Skeletal muscle tissue (tissue), 4 donors: ENCODE results near the gene TEKT3. TPM values are rescaled to one million over a fixed set of nuclear protein-coding genes. Genes with fewer than 3 reads are reported as not detected.
A peak's percentile ranks its signal among the peaks of the same experiment; 100 is the strongest.

ENCODE experiments used
- H3K27ac ChIP-seq: one replicate; pipeline ENCODE4 v1.7.0; 2013; ENCODE audit warnings: mild to moderate bottlenecking, low read depth, low read length, inconsistent platforms
- H3K27me3 ChIP-seq, 3 donors: one replicate each; pipeline ENCODE4 v1.7.0; 2013; ENCODE audit warnings: low read length in 3 of 3; ENCODE audit not compliant: control insufficient read depth in 3 of 3, insufficient read depth in 3 of 3
- H3K36me3 ChIP-seq, 3 donors: one replicate each; pipeline ENCODE4 v1.7.0; 2013; ENCODE audit warnings: low read length in 3 of 3; ENCODE audit not compliant: control insufficient read depth in 3 of 3, insufficient read depth in 3 of 3
- H3K4me1 ChIP-seq, 3 donors: one replicate each; pipeline ENCODE4 v1.7.0; 2013; ENCODE audit warnings: low read length in 3 of 3, mild to moderate bottlenecking in 3 of 3; ENCODE audit not compliant: control insufficient read depth in 3 of 3, insufficient read depth in 3 of 3
- H3K4me3 ChIP-seq, 3 donors: one replicate each; pipeline ENCODE4 v1.7.0; 2013; ENCODE audit warnings: low read length in 3 of 3
- H3K9ac ChIP-seq, 3 donors: one replicate each; pipeline ENCODE4 v1.7.0; 2013; ENCODE audit warnings: low read length in 3 of 3, mild to moderate bottlenecking in 3 of 3, moderate library complexity in 2 of 3, low read depth in 1 of 3
- H3K9me3 ChIP-seq, 3 donors: one replicate each; pipeline ENCODE4 v1.7.0; 2013; ENCODE audit warnings: low read length in 3 of 3; ENCODE audit not compliant: control insufficient read depth in 3 of 3
- total RNA-seq: library from RNA; depleted of rRNA; stranded (reverse); fragments of >200 nt; gene quantifications from one replicate; pipeline ENCODE4 v1.2.3, GENCODE V29; 2014
- donor health status: Osteomylitis.

The TEKT3 gene
- total RNA-seq, 1 donor from 2014 or later, result not detected

GRCh38 chr17:15287538-15288267 is 53.7 kb downstream of the TEKT3 start:
- no peak overlapping the region for H3K27ac ChIP-seq

GRCh38 chr17:15285466-15285865 is 55.9 kb downstream of the TEKT3 start:
- Histone ChIP-seq H3K27me3 (no peaks in the 10 kb centered on the region), H3K9ac (no peak overlapping the region), H3K27ac (no peak overlapping the region), H3K36me3 (no peaks in the 10 kb centered on the region), H3K4me3 (no peak overlapping the region), H3K9me3 (no peaks in the 10 kb centered on the region), H3K4me1 (peaks cover 0 to 8% (median 5%) of the 10 kb centered on the region in 3 donors)

More at GRCh38 chr17:15287538-15288267, 53.7 kb downstream of the TEKT3 start:
- Histone ChIP-seq H3K9ac (no peak overlapping the region), H3K4me3 (no peak overlapping the region), H3K36me3 (no peaks in the 10 kb centered on the region), H3K4me1 (peaks cover 0 to 8% (median 5%) of the 10 kb centered on the region in 3 donors), H3K27me3 (no peaks in the 10 kb centered on the region), H3K9me3 (no peaks in the 10 kb centered on the region)

- no peaks in the 10 kb centered on the region for H3K36me3 ChIP-seq
- no peak overlapping the region for H3K4me3 ChIP-seq
- no peak overlapping the region for H3K9ac ChIP-seq
- H3K27me3 ChIP-seq, result no peaks in the 10 kb centered on the region
- H3K4me1 ChIP-seq, result peaks cover 0 to 8% (median 5%) of the 10 kb centered on the region in 3 donors
- H3K9me3 ChIP-seq, result no peaks in the 10 kb centered on the region
- H3K27ac ChIP-seq, result no peak overlapping the region
Measured at GRCh38 chr17:15284537-15284936, 56.9 kb downstream of the TEKT3 start.

- H3K27ac ChIP-seq, result no peak overlapping the region
- no peak overlapping the region for H3K9ac ChIP-seq
- H3K36me3 ChIP-seq, result no peaks in the 10 kb centered on the region
- H3K27me3 ChIP-seq, result no peaks in the 10 kb centered on the region
- H3K4me3 ChIP-seq, result no peak overlapping the region
- H3K4me1 ChIP-seq, result peaks cover 0 to 8% (median 5%) of the 10 kb centered on the region in 3 donors
- H3K9me3 ChIP-seq, result no peaks in the 10 kb centered on the region
Measured at GRCh38 chr17:15284107-15284506, 57.3 kb downstream of the TEKT3 start.

GRCh38 chr17:15281909-15282308 is 59.5 kb downstream of the TEKT3 start:
- Histone ChIP-seq H3K27ac (no peak overlapping the region), H3K27me3 (no peaks in the 10 kb centered on the region), H3K4me1 (peaks cover 0 to 8% (median 5%) of the 10 kb centered on the region in 3 donors), H3K36me3 (no peaks in the 10 kb centered on the region), H3K9ac (no peak overlapping the region), H3K4me3 (no peak overlapping the region), H3K9me3 (no peaks in the 10 kb centered on the region)

GRCh38 chr17:15278924-15279477 is 62.4 kb downstream of the TEKT3 start:
- Histone ChIP-seq H3K4me3 (no peak overlapping the region), H3K9me3 (no peaks in the 10 kb centered on the region), H3K27me3 (no peaks in the 10 kb centered on the region), H3K27ac (no peak overlapping the region), H3K9ac (no peak overlapping the region), H3K36me3 (no peaks in the 10 kb centered on the region), H3K4me1 (no peaks in the 10 kb centered on the region)

GRCh38 chr17:15278380-15278779 is 63.0 kb downstream of the TEKT3 start:
- H3K9ac ChIP-seq, result peak overlapping the region in 1 of 3 donors; percentile 10
- H3K36me3 ChIP-seq, result no peaks in the 10 kb centered on the region
- peaks cover 0 to 5% (median 3%) of the 10 kb centered on the region in 3 donors for H3K4me1 ChIP-seq
- H3K27ac ChIP-seq, result no peak overlapping the region
- no peaks in the 10 kb centered on the region for H3K27me3 ChIP-seq
- no peaks in the 10 kb centered on the region for H3K9me3 ChIP-seq
- no peak overlapping the region for H3K4me3 ChIP-seq

- no peaks in the 10 kb centered on the region for H3K27me3 ChIP-seq
- peak overlapping the region; percentile 60 for H3K27ac ChIP-seq
- no peaks in the 10 kb centered on the region for H3K9me3 ChIP-seq
- H3K4me3 ChIP-seq, result no peak overlapping the region
- H3K36me3 ChIP-seq, result no peaks in the 10 kb centered on the region
- no peak overlapping the region for H3K9ac ChIP-seq
- peaks cover 11 to 23% (median 15%) of the 10 kb centered on the region in 3 donors for H3K4me1 ChIP-seq
Measured at GRCh38 chr17:15274017-15274416, 67.4 kb downstream of the TEKT3 start.

GRCh38 chr17:15273141-15273793 is 68.1 kb downstream of the TEKT3 start:
- Histone ChIP-seq H3K4me1 (peaks cover 11 to 23% (median 16%) of the 10 kb centered on the region in 3 donors), H3K27me3 (no peaks in the 10 kb centered on the region), H3K36me3 (no peaks in the 10 kb centered on the region), H3K27ac (peak overlapping the region; percentile 60), H3K9me3 (no peaks in the 10 kb centered on the region), H3K4me3 (no peak overlapping the region), H3K9ac (no peak overlapping the region)

- no peak overlapping the region for H3K27ac ChIP-seq
- no peak overlapping the region for H3K4me3 ChIP-seq
- H3K9me3 ChIP-seq, result no peaks in the 10 kb centered on the region
- H3K27me3 ChIP-seq, result no peaks in the 10 kb centered on the region
- H3K36me3 ChIP-seq, result no peaks in the 10 kb centered on the region
- no peak overlapping the region for H3K9ac ChIP-seq
- H3K4me1 ChIP-seq, result peaks cover 11 to 23% (median 16%) of the 10 kb centered on the region in 3 donors
Measured at GRCh38 chr17:15271741-15272140, 69.7 kb downstream of the TEKT3 start.
